ENCODE results near the gene SPHK2. TPM values are rescaled to one million over a fixed set of nuclear protein-coding genes. Genes with fewer than 3 reads are reported as not detected.

SPHK2 gene
- polyA plus RNA-seq, 2 of the 4 experiments (the other 2 are of a cell fraction): 6.1 to 18.3 TPM

- Histone ChIP-seq H3K4me3 (peak overlapping the region; percentile 71), H3K4me1 (peaks cover 55% of the 10 kb centered on the region), H3K27ac (peak overlapping the region; percentile 86 to 92), H3K9me3 (no peaks in the 10 kb centered on the region), H3K4me2 (peak overlapping the region; percentile 100)
- FAIRE-seq: no peak
- POLR2A ChIA-PET: interaction anchor here (1.3 to 1.4 kb wide), 2 partner anchors 8 to 17 kb away, joined by 3 to 5 read pairs; partner anchors contain the start of genes RPL18 and SPHK2
- WGBS (ENCODE audit: missing lambda C conversion rate): 13% methylated on average over 34 of the region's 35 CpGs
- CTCF ChIA-PET: interaction anchor here (0.8 kb wide), 1 partner anchor 12 kb away, joined by 3 read pairs; no protein-coding TSS in a partner anchor
- ATAC-seq: no peak
- DNase-seq (ENCODE audit: low read depth in 1 of 2, low spot score in 1 of 2): no peak
- 0 out of 2 replicates have a peak, but pooled peaks have one; percentile 2 for TF ChIP-seq MAX (IDR thresholded peaks at IDR 0.05)
- no peak for TF ChIP-seq TFCP2L1 (CRISPR knock-in tag; IDR thresholded peaks at IDR 0.05)
- TF ChIP-seq PHF8 (IDR thresholded peaks at IDR 0.05; ENCODE audit: borderline replicate concordance, low read depth): peak; percentile 6; the same call in 1 of the 2 replicates
Measured at GRCh38 chr19:48635966-48636858, 16.9 kb downstream of the SPHK2 start.

GRCh38 chr19:48636859-48637448, 17.6 kb downstream of the SPHK2 start, which contains the start of gene DBP:
TSS of gene DBP (minus strand) at chr19:48637379. CDS start at chr19:48636994, 385 bp downstream.
- no peaks in the 10 kb centered on the region for H3K9me3 ChIP-seq
- peaks cover 49% of the 10 kb centered on the region for H3K4me1 ChIP-seq
- H3K27ac ChIP-seq: peak within 1 kb of the TSS; percentile 89 to 92
- H3K4me2 ChIP-seq: peak within 1 kb of the TSS; percentile 100
- FAIRE-seq (no peak), ATAC-seq (peak; percentile 32 to 57), DNase-seq (ENCODE audit: low read depth in 1 of 2, low spot score in 1 of 2) (peak; percentile 79)
- TF ChIP-seq MAZ (IDR thresholded peaks at IDR 0.05; ENCODE audit: borderline replicate concordance, low read depth, low read length) (no peak), MAX (IDR thresholded peaks at IDR 0.05) (no peak), CBX2 (IDR thresholded peaks at IDR 0.05; ENCODE audit: borderline replicate concordance, low read depth) (no peak), FOXS1 (CRISPR knock-in tag; IDR thresholded peaks at IDR 0.05) (no peak), BHLHE40 (IDR thresholded peaks at IDR 0.05; ENCODE audit: low read depth, low read length) (no peak), HDAC2 (IDR thresholded peaks at IDR 0.05) (0 out of 2 replicates have a peak, but pooled peaks have one; percentile 42), E2F6 (IDR thresholded peaks at IDR 0.05; ENCODE audit: borderline replicate concordance, low read depth) (no peak), CEBPB (IDR thresholded peaks at IDR 0.05) (peak; percentile 47 to 75; a peak in 3 of 4 replicates), EHF (CRISPR knock-in tag; IDR thresholded peaks at IDR 0.05) (no peak), EP300 (IDR thresholded peaks at IDR 0.05) (no peak), HEYL (CRISPR knock-in tag; IDR thresholded peaks at IDR 0.05) (no peak), RNF2 (IDR thresholded peaks at IDR 0.05; ENCODE audit: borderline replicate concordance, low read depth) (0 out of 2 replicates have a peak, but pooled peaks have one; percentile 24), CHD2 (IDR thresholded peaks at IDR 0.05; ENCODE audit: low read length, partially characterized antibody) (no peak), JUNB (IDR thresholded peaks at IDR 0.05) (no peak), KDM1A (IDR thresholded peaks at IDR 0.05; ENCODE audit: low read depth) (no peak)
- peak within 1 kb of the TSS; percentile 71 for H3K4me3 ChIP-seq
- WGBS (ENCODE audit: missing lambda C conversion rate): 3% methylated on average over 31 of the region's 40 CpGs
- POLR2A ChIA-PET: interaction anchor here (1.3 to 1.4 kb wide), 2 partner anchors 9 to 18 kb away, joined by 3 to 5 read pairs; partner anchors contain the start of genes RPL18 and SPHK2
- CTCF ChIA-PET: interaction anchor here (0.8 to 1.2 kb wide), 2 partner anchors 12 to 20 kb away, joined by 3 read pairs; no protein-coding TSS in a partner anchor

- DNase-seq (ENCODE audit: low read depth in 1 of 2, low spot score in 1 of 2): peak; percentile 100
- Histone ChIP-seq H3K4me2 (peak overlapping the region; percentile 100), H3K4me3 (peak overlapping the region; percentile 71), H3K4me1 (peaks cover 44% of the 10 kb centered on the region), H3K27ac (peak overlapping the region; percentile 89 to 92), H3K9me3 (no peaks in the 10 kb centered on the region)
- no peak for FAIRE-seq
- POLR2A ChIA-PET: interaction anchor here (0.6 to 1.4 kb wide), 4 partner anchors 10 to 608 kb away, joined by 3 to 5 read pairs (median 4); partner anchors contain the start of genes RPL18 and SPHK2
- CTCF ChIA-PET: interaction anchor here (1.2 to 1.7 kb wide), 2 partner anchors 20 to 37 kb away, joined by 3 to 4 read pairs; no protein-coding TSS in a partner anchor
- peak; percentile 72 to 87 for ATAC-seq
- 2% methylated on average over 13 of the region's 38 CpGs for WGBS (ENCODE audit: missing lambda C conversion rate)
- TF ChIP-seq FOSB (CRISPR knock-in tag; IDR thresholded peaks at IDR 0.05): no peak
- no peak for TF ChIP-seq PHF8 (IDR thresholded peaks at IDR 0.05; ENCODE audit: borderline replicate concordance, low read depth)
- peak; percentile 77 for TF ChIP-seq BHLHE40 (IDR thresholded peaks at IDR 0.05; ENCODE audit: low read depth, low read length)
- TF ChIP-seq HOXB5 (CRISPR knock-in tag; IDR thresholded peaks at IDR 0.05): peak; percentile 66; the same call in 1 of the 2 replicates
- peak; percentile 87; the same call in 1 of the 2 replicates for TF ChIP-seq MAZ (IDR thresholded peaks at IDR 0.05; ENCODE audit: borderline replicate concordance, low read depth, low read length)
- peak; percentile 99 for TF ChIP-seq E2F6 (IDR thresholded peaks at IDR 0.05; ENCODE audit: borderline replicate concordance, low read depth)
- TF ChIP-seq RFX5 (IDR thresholded peaks at IDR 0.05): peak; percentile 40; the same call in 1 of the 2 replicates
- no peak for TF ChIP-seq EHMT2 (IDR thresholded peaks at IDR 0.05; ENCODE audit: low read depth)
- TF ChIP-seq PBX3 (IDR thresholded peaks at IDR 0.05): peak; percentile 5; the same call in 1 of the 2 replicates
- TF ChIP-seq MYC (IDR thresholded peaks at IDR 0.05; ENCODE audit: borderline replicate concordance, low read length): no peak; the same call in 1 of the 2 replicates
- peak in 1 of 2 experiments; percentile 10; a peak in 1 of 5 replicates for TF ChIP-seq JUN (IDR thresholded peaks at IDR 0.05)
- no peak for TF ChIP-seq RAD21 (conservative IDR thresholded peaks at IDR 0.05 in 1 of 2, IDR thresholded peaks at IDR 0.05 in 1 of 2)
- TF ChIP-seq NPAS2 (CRISPR knock-in tag; IDR thresholded peaks at IDR 0.05; ENCODE audit: borderline replicate concordance): peak; percentile 96
Measured at GRCh38 chr19:48637449-48637947, 18.2 kb downstream of the SPHK2 start.

Measured in A549 (cell line).